ENCODE measurements around the gene NDUFA8. TPM values are rescaled to one million over a fixed set of nuclear protein-coding genes. Genes with fewer than 3 reads are reported as not detected.

The NDUFA8 gene
- total and polyA plus RNA-seq, 10 of the 15 experiments (the other 5 are each of a cell fraction or from before 2014, with no cell fraction given), result 44.9 to 159 (median 90.8) TPM

- no TSS peak for BruUV-seq (replicated peaks)
- Histone ChIP-seq H4K20me1 (ENCODE audit: control insufficient read depth, insufficient read depth) (no peaks in the 10 kb centered on the region; the same call in 1 of the 2 replicates), H3K4me2 (ENCODE audit: control insufficient read depth, insufficient read depth) (no peak overlapping the region), H3K79me2 (ENCODE audit: control insufficient read depth, insufficient read depth, low read length) (no peaks in the 10 kb centered on the region), H3K4me1 (ENCODE audit: control insufficient read depth, insufficient read depth, low read length) (no peaks in the 10 kb centered on the region), H3K4me3 (no peak overlapping the region), H3K9me3 (replicated peaks; ENCODE audit: control insufficient read depth, insufficient read depth, low read length) (no peaks in the 10 kb centered on the region; the same call in 1 of the 3 replicates), H3K27ac (ENCODE audit: control insufficient read depth, insufficient read depth) (no peak overlapping the region), H3K27me3 (replicated peaks in 1 of 2; ENCODE audit: control insufficient read depth in 2 of 2, insufficient read depth in 2 of 2, low read length in 1 of 2) (peaks cover 0 to under 1% of the 10 kb centered on the region in 2 experiments; a peak in 1 of 4 replicates), H3K9ac (ENCODE audit: control insufficient read depth, insufficient read depth, low read length) (no peak overlapping the region), H3K36me3 (ENCODE audit: control insufficient read depth in 2 of 2, insufficient read depth in 2 of 2, low read length in 1 of 2) (no peaks in the 10 kb centered on the region), H2AFZ (ENCODE audit: control insufficient read depth, low read depth, low read length) (no peak overlapping the region)
- FAIRE-seq (no peak), ATAC-seq (no peak), DNase-seq (ENCODE audit: low read depth, low spot score) (no peak)
- WGBS (ENCODE audit: insufficient coverage, insufficient replicate concordance, low lambda C conversion rate, missing lambda C conversion rate), result 51% methylated on average over 13 of the region's 13 CpGs
- ChIA-PET RAD21 (ENCODE audit: unreplicated experiment) (interaction anchor here (7.6 kb wide), 1 partner anchor 21 kb away, joined by 76 read pairs; no protein-coding TSS in a partner anchor), SMC1A (ENCODE audit: uncharacterized antibody, unreplicated experiment) (no interaction called here), CTCF (interaction anchor here (8.9 to 11.7 kb wide), 2 partner anchors 21 to 233 kb away, joined by 163 to 190 read pairs; no protein-coding TSS in a partner anchor), POLR2A (interaction anchor here (0.7 kb wide), 1 partner anchor 63 kb away, joined by 3 read pairs; no protein-coding TSS in a partner anchor)
- in situ Hi-C loops (cut with MboI) (no loop called here), intact Hi-C loops (cut with micrococcal nuclease; ENCODE audit: unreplicated experiment) (no loop called here)
- no peak for TF ChIP-seq KAT2A (conservative IDR thresholded peaks at IDR 0.05; ENCODE audit: control insufficient read depth, low read depth, low read length)
- no peak for TF ChIP-seq SMAD5 (IDR thresholded peaks at IDR 0.05; ENCODE audit: low read depth)
- TF ChIP-seq NR2F1 (conservative IDR thresholded peaks at IDR 0.05), result no peak
- no peak for TF ChIP-seq TCF12 (IDR thresholded peaks at IDR 0.05; ENCODE audit: low read depth, low read length)
- no peak for TF ChIP-seq BCL11A (IDR thresholded peaks at IDR 0.05; ENCODE audit: low read depth, low read length)
- TF ChIP-seq CBFB (IDR thresholded peaks at IDR 0.05; ENCODE audit: low read depth), result no peak
- no peak for TF ChIP-seq ASH2L (IDR thresholded peaks at IDR 0.05; ENCODE audit: borderline replicate concordance, low read depth)
- TF ChIP-seq ZNF217 (IDR thresholded peaks at IDR 0.05), result no peak
- TF ChIP-seq HDAC2 (IDR thresholded peaks at IDR 0.05), result no peak
- TF ChIP-seq TCF7 (IDR thresholded peaks at IDR 0.05; ENCODE audit: borderline replicate concordance), result no peak
- no peak for TF ChIP-seq RB1 (IDR thresholded peaks at IDR 0.05; ENCODE audit: borderline replicate concordance)
- TF ChIP-seq MTA2 (IDR thresholded peaks at IDR 0.05; ENCODE audit: low read depth), result no peak
- no peak for TF ChIP-seq RFX5 (IDR thresholded peaks at IDR 0.05; ENCODE audit: low read depth, low read length)
- no peak for TF ChIP-seq NFYA (IDR thresholded peaks at IDR 0.05; ENCODE audit: borderline replicate concordance, low read depth, low read length)
- TF ChIP-seq, protein P1, sequence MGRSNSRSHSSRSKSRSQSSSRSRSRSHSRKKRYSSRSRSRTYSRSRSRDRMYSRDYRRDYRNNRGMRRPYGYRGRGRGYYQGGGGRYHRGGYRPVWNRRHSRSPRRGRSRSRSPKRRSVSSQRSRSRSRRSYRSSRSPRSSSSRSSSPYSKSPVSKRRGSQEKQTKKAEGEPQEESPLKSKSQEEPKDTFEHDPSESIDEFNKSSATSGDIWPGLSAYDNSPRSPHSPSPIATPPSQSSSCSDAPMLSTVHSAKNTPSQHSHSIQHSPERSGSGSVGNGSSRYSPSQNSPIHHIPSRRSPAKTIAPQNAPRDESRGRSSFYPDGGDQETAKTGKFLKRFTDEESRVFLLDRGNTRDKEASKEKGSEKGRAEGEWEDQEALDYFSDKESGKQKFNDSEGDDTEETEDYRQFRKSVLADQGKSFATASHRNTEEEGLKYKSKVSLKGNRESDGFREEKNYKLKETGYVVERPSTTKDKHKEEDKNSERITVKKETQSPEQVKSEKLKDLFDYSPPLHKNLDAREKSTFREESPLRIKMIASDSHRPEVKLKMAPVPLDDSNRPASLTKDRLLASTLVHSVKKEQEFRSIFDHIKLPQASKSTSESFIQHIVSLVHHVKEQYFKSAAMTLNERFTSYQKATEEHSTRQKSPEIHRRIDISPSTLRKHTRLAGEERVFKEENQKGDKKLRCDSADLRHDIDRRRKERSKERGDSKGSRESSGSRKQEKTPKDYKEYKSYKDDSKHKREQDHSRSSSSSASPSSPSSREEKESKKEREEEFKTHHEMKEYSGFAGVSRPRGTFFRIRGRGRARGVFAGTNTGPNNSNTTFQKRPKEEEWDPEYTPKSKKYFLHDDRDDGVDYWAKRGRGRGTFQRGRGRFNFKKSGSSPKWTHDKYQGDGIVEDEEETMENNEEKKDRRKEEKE (IDR thresholded peaks at IDR 0.05), result no peak
- no peak for TF ChIP-seq RAD21 (IDR thresholded peaks at IDR 0.05; ENCODE audit: insufficient read depth, low read depth, low read length)
- TF ChIP-seq GABPA (IDR thresholded peaks at IDR 0.05; ENCODE audit: low read depth), result no peak
These were observed 40.4 kb downstream of the NDUFA8 start for GRCh38 chr9:122119166-122119521.

Data from GM12878 (cell line).